DOHH2 (cell line): ENCODE measurements around the gene FAR2.

Source experiments
- EZH2phosphoT487 ChIP-seq: fragments of 200-600 bp; sonication (generic); IDR thresholded peaks from 2 replicates; pipeline ENCODE4 v1.6.1; 2017; ENCODE audit warnings: borderline replicate concordance, mild to moderate bottlenecking, antibody characterized with exemption, low read length, moderate library complexity, mixed read lengths
- TF ChIP-seq, protein P1 (sequence below): fragments of 200-600 bp; sonication (generic); IDR thresholded peaks from one replicate; pipeline ENCODE4 v1.5.1; 2014; ENCODE audit warnings: antibody characterized with exemption, mild to moderate bottlenecking, low read depth, low read length; ENCODE audit not compliant: poor library complexity, severe bottlenecking

DNA sequence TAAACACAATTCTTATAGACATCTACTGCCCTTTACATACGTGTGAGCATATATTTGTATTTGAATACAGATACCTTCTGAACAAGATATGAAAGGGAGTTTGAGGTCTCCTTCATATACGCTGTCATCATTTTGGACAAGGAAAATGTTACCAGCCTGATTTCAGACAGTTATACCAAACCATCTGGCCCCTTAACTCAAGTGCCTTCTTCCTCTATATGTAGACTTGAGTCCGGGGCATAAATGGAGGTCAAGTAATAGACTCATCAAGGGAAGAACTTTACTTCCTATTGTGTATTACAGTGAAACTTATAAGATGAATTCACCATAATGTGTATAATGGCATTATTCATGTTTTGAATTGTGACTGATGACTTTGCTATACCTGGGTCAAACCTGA lies 52.2 kb downstream of the FAR2 start:
- TF ChIP-seq, protein P1, sequence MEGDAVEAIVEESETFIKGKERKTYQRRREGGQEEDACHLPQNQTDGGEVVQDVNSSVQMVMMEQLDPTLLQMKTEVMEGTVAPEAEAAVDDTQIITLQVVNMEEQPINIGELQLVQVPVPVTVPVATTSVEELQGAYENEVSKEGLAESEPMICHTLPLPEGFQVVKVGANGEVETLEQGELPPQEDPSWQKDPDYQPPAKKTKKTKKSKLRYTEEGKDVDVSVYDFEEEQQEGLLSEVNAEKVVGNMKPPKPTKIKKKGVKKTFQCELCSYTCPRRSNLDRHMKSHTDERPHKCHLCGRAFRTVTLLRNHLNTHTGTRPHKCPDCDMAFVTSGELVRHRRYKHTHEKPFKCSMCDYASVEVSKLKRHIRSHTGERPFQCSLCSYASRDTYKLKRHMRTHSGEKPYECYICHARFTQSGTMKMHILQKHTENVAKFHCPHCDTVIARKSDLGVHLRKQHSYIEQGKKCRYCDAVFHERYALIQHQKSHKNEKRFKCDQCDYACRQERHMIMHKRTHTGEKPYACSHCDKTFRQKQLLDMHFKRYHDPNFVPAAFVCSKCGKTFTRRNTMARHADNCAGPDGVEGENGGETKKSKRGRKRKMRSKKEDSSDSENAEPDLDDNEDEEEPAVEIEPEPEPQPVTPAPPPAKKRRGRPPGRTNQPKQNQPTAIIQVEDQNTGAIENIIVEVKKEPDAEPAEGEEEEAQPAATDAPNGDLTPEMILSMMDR, result no peak
- no peak for TF ChIP-seq EZH2phosphoT487
